ENCODE data around the gene GMPR2.

GRCh38 chr14:24196071-24197055, 36.4 kb upstream of the GMPR2 start:
- no peak for TF ChIP-seq POLR2AphosphoS5 (IDR thresholded peaks at IDR 0.05)
- TF ChIP-seq POLR2A (IDR thresholded peaks at IDR 0.05) = no peak

Data from suprapubic skin (tissue), 4 donors.